Kidney tubule cell (primary cell): ENCODE data around the gene ZBTB11.
"Not testable (repeated sequence)": the region's sequence is repeated elsewhere in the genome, so short reads cannot be mapped to it uniquely, and the experiment has no call there.

Experiments
- DNase-seq: peaks from one replicate; pipeline ENCODE4 v3.0.0-alpha.2; 2018; ENCODE audit warnings: low spot score

Gene ZBTB11

GRCh38 chr3:101676765-101677435, at the start of gene ZBTB11:
Gene ZBTB11 (minus strand): TSS chr3:101677132. CDS start chr3:101676914, 218 bp downstream.
- peak; percentile 100 for DNase-seq

- DNase-seq: no peak
Observed at GRCh38 chr3:101725890-101726275, 49.0 kb upstream of the ZBTB11 start.

- DNase-seq: peak; percentile 13
Observed at GRCh38 chr3:101725194-101725889, 48.4 kb upstream of the ZBTB11 start.

- peak; percentile 94 for DNase-seq
Observed at GRCh38 chr3:101724329-101725193, 47.6 kb upstream of the ZBTB11 start, which contains the start of gene CEP97. Gene CEP97 (plus strand): TSS chr3:101724614. CDS start chr3:101724677, 63 bp downstream.

- no peak for DNase-seq
Observed at GRCh38 chr3:101722394-101723173, 45.7 kb upstream of the ZBTB11 start.

GRCh38 chr3:101720851-101721840, 44.2 kb upstream of the ZBTB11 start:
- no peak for DNase-seq

GRCh38 chr3:101719604-101720185, 42.8 kb upstream of the ZBTB11 start:
- no peak for DNase-seq

GRCh38 chr3:101718455-101718854, 41.5 kb upstream of the ZBTB11 start:
- no peak for DNase-seq

- DNase-seq: no peak
Observed at GRCh38 chr3:101709126-101709525, 32.2 kb upstream of the ZBTB11 start.

- peak; percentile 44 for DNase-seq
Observed at GRCh38 chr3:101704639-101705038, 27.7 kb upstream of the ZBTB11 start.

GRCh38 chr3:101703169-101703568, 26.2 kb upstream of the ZBTB11 start:
- peak; percentile 85 for DNase-seq

GRCh38 chr3:101702726-101703125, 25.8 kb upstream of the ZBTB11 start:
- DNase-seq: peak; percentile 83

GRCh38 chr3:101701696-101702634, 25.0 kb upstream of the ZBTB11 start:
- DNase-seq: no peak

GRCh38 chr3:101695779-101696372, 18.9 kb upstream of the ZBTB11 start:
- peak; percentile 66 for DNase-seq

- DNase-seq: not testable (repeated sequence)
Observed at GRCh38 chr3:101694836-101695235, 17.9 kb upstream of the ZBTB11 start.

- peak; percentile 44 for DNase-seq
Observed at GRCh38 chr3:101693540-101693939, 16.6 kb upstream of the ZBTB11 start.

- DNase-seq: not testable (repeated sequence)
Observed at GRCh38 chr3:101691685-101692671, 15.0 kb upstream of the ZBTB11 start.
